Neural progenitor cell (in vitro differentiated cells): Measurements from ENCODE around the gene PRTFDC1.

ENCODE experiments used
- EZH2 ChIP-seq: fragments of 200-600 bp; sonication (generic); IDR thresholded peaks from 2 replicates; pipeline ENCODE4 v1.6.1; 2017; ENCODE audit warnings: antibody characterized with exemption, mild to moderate bottlenecking, moderate library complexity
- EZH2phosphoT487 ChIP-seq: fragments of 200-600 bp; sonication (generic); IDR thresholded peaks from 2 replicates; pipeline ENCODE4 v1.6.1; 2017; ENCODE audit warnings: antibody characterized with exemption
- TF ChIP-seq, protein P1 (sequence below): fragments of 200-600 bp; sonication (generic); IDR thresholded peaks from 2 replicates; pipeline ENCODE4 v1.5.1; 2017; ENCODE audit warnings: antibody characterized with exemption, mild to moderate bottlenecking

DNA sequence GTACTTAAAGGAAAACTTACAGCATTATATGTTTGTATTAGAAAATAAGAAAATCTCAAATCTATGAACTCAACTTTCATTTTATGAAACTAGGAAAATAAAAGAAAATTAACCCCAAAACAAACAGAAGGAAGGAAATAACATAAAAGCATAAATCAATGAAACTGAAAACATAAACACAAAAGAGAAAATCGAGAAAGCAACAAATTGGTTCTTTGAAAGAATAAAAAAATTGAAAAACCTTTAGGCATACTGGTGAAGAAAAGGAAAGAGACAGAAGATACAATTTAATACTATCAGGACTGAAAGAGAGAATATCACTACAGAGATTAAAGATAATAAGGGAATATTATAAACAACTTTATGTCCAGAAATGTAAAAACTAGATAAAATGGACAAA is 21.2 kb downstream of the PRTFDC1 start:
- TF ChIP-seq, protein P1, sequence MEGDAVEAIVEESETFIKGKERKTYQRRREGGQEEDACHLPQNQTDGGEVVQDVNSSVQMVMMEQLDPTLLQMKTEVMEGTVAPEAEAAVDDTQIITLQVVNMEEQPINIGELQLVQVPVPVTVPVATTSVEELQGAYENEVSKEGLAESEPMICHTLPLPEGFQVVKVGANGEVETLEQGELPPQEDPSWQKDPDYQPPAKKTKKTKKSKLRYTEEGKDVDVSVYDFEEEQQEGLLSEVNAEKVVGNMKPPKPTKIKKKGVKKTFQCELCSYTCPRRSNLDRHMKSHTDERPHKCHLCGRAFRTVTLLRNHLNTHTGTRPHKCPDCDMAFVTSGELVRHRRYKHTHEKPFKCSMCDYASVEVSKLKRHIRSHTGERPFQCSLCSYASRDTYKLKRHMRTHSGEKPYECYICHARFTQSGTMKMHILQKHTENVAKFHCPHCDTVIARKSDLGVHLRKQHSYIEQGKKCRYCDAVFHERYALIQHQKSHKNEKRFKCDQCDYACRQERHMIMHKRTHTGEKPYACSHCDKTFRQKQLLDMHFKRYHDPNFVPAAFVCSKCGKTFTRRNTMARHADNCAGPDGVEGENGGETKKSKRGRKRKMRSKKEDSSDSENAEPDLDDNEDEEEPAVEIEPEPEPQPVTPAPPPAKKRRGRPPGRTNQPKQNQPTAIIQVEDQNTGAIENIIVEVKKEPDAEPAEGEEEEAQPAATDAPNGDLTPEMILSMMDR: no peak
- TF ChIP-seq EZH2: no peak
- TF ChIP-seq EZH2phosphoT487: no peak
